HepG2 (cell line): ENCODE measurements around the gene MBD5. TPM values are rescaled to one million over a fixed set of nuclear protein-coding genes. Genes with fewer than 3 reads are reported as not detected.

ENCODE experiments used
- DMAP1 ChIP-seq: IDR thresholded peaks from 2 replicates; pipeline ENCODE4 v1.6.1; 2016
- HMG20A ChIP-seq: IDR thresholded peaks from 2 replicates; pipeline ENCODE4 v1.6.1; 2016; ENCODE audit warnings: borderline replicate concordance
- NBN ChIP-seq: fragments of 450-650 bp; conservative IDR thresholded peaks from 2 replicates; pipeline ENCODE4 v1.6.1; 2017
- TARDBP ChIP-seq: sonication (generic); formaldehyde crosslinking; IDR thresholded peaks from 2 replicates; pipeline ENCODE4 v1.8.0; 2022; ENCODE audit warnings: mild to moderate bottlenecking, missing genetic modification reagents
- U2AF1 ChIP-seq: fragments of 200-400 bp; formaldehyde crosslinking; optimal IDR thresholded peaks from 2 replicates; pipeline ENCODE3; 2017; ENCODE audit warnings: mild to moderate bottlenecking, low read depth, low read length
- ZBTB38 ChIP-seq: sonication (generic); formaldehyde crosslinking; IDR thresholded peaks from 2 replicates; pipeline ENCODE4 v1.5.1; 2020; ENCODE audit warnings: mild to moderate bottlenecking, missing genetic modification reagents
- ZIK1 ChIP-seq: sonication (generic); formaldehyde crosslinking; IDR thresholded peaks from 2 replicates; pipeline ENCODE4 v1.5.0; 2020; ENCODE audit warnings: mild to moderate bottlenecking, low read depth, missing genetic modification reagents, borderline replicate concordance
- ZNF383 ChIP-seq: sonication (generic); formaldehyde crosslinking; IDR thresholded peaks from 2 replicates; pipeline ENCODE4 v1.4.0; 2020; ENCODE audit warnings: missing genetic modification reagents, mild to moderate bottlenecking, borderline replicate concordance
- ZNF496 ChIP-seq: sonication (generic); formaldehyde crosslinking; IDR thresholded peaks from 2 replicates; pipeline ENCODE4 v1.8.1; 2023; ENCODE audit warnings: mild to moderate bottlenecking, moderate library complexity, missing genetic modification reagents; ENCODE audit not compliant: insufficient replicate concordance
- ZNF530 ChIP-seq: sonication (generic); formaldehyde crosslinking; IDR thresholded peaks from 2 replicates; pipeline ENCODE4 v1.5.0; 2020; ENCODE audit warnings: low read depth, mild to moderate bottlenecking, missing genetic modification reagents
- ZNF598 ChIP-seq: sonication (generic); formaldehyde crosslinking; IDR thresholded peaks from 2 replicates; pipeline ENCODE4 v1.5.1; 2020; ENCODE audit warnings: mild to moderate bottlenecking, missing genetic modification reagents, borderline replicate concordance
- ZNF616 ChIP-seq: sonication (generic); formaldehyde crosslinking; IDR thresholded peaks from 2 replicates; pipeline ENCODE4 v1.5.0; 2020; ENCODE audit warnings: low read depth, mild to moderate bottlenecking, missing genetic modification reagents
- ZNF775 ChIP-seq: sonication (generic); formaldehyde crosslinking; IDR thresholded peaks from 2 replicates; pipeline ENCODE4 v1.4.0; 2020; ENCODE audit warnings: missing genetic modification reagents, mild to moderate bottlenecking, moderate library complexity, borderline replicate concordance
- polyA plus RNA-seq, 8 experiments: library from polyadenylated mRNA; depleted of rRNA in 3 of 8; stranded (reverse) in 7 of 8; unstranded in 1 of 8; fragments of >200 nt; fragmentation: Illumina TruSeq in 4 of 8; extraction: Trizol in 4 of 8; gene quantifications; 2 replicates each; pipeline versions ENCODE4 v1.2.1 to v1.2.3, GENCODE V29; 2011 to 2016; ENCODE audit warnings: low read depth in 4 of 8, missing spikeins in 1 of 8, mixed read lengths in 1 of 8; ENCODE audit not compliant: insufficient read depth in 1 of 8
- total RNA-seq, 5 experiments: library from RNA; depleted of rRNA; stranded (reverse); fragments of >200 nt; fragmentation: Illumina TruSeq; extraction: Trizol; gene quantifications; 2 replicates each; pipeline ENCODE4 v1.2.3, GENCODE V29; 2016; ENCODE audit warnings: low read depth in 1 of 5
- TF ChIP-seq, protein P1 (sequence below): sonication (generic); formaldehyde crosslinking; IDR thresholded peaks from 2 replicates; pipeline ENCODE4 v1.5.0; 2020; ENCODE audit warnings: missing genetic modification reagents, mild to moderate bottlenecking, borderline replicate concordance
- TF ChIP-seq, protein P2 (sequence below): sonication (generic); formaldehyde crosslinking; IDR thresholded peaks from 2 replicates; pipeline ENCODE4 v1.4.0; 2020; ENCODE audit warnings: missing genetic modification reagents, mild to moderate bottlenecking, borderline replicate concordance
- TF ChIP-seq, protein P3 (sequence below): sonication (generic); formaldehyde crosslinking; IDR thresholded peaks from 2 replicates; pipeline ENCODE4 v1.5.0; 2020; ENCODE audit warnings: missing genetic modification reagents
- TF ChIP-seq, protein P4 (sequence below): sonication (generic); formaldehyde crosslinking; IDR thresholded peaks from 2 replicates; pipeline ENCODE4 v1.9.0; 2022; ENCODE audit warnings: low read depth, missing genetic modification reagents
- TF ChIP-seq, protein P5 (sequence below): sonication (generic); formaldehyde crosslinking; IDR thresholded peaks from 2 replicates; pipeline ENCODE4 v1.8.0; 2022; ENCODE audit warnings: mild to moderate bottlenecking, missing genetic modification reagents, borderline replicate concordance
- TF ChIP-seq, protein P6 (sequence below): sonication (generic); formaldehyde crosslinking; IDR thresholded peaks from 2 replicates; pipeline ENCODE4 v1.5.0; 2020; ENCODE audit warnings: mild to moderate bottlenecking, missing genetic modification reagents

Gene MBD5
- total and polyA plus RNA-seq, 2 of the 13 experiments (the other 11 are each of a cell fraction or from before 2014, with no cell fraction given): 13.5 to 26.4 TPM

DNA sequence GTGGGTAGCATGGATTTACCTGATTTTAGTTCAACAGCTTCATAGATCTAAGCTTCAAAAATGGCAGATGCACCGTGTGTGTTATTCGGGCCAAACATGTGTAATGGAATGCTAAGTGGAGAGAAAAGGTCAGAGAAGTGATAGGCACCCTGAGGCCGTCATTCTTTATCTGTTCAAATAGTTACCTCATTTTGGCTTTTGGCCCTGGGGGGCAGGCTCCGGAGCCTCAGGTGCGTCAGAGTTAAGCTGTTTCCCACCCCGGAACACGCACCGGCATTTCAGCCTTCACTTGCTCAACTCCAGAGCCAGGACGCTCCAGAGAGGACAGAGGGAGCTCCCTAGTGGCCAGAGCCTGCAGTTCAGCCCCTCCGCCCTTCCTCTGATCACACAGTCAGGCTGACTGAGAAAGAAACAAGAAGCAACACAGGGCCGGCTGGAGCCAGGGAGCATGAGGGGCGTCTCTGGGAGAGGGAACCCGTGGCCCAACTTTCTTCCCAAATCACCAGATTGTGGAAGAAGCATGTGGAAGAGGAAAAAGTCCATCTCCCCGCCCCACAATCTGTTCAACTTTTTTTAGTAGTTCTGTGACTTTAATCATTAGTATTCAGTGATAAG is 488.5 kb downstream of the MBD5 start (continued):
- TF ChIP-seq, protein P1, sequence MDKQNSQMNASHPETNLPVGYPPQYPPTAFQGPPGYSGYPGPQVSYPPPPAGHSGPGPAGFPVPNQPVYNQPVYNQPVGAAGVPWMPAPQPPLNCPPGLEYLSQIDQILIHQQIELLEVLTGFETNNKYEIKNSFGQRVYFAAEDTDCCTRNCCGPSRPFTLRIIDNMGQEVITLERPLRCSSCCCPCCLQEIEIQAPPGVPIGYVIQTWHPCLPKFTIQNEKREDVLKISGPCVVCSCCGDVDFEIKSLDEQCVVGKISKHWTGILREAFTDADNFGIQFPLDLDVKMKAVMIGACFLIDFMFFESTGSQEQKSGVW (CRISPR knock-in tag): no peak
- TF ChIP-seq NBN (no peak), ZIK1 (CRISPR knock-in tag) (peak; percentile 22; the same call in 1 of the 2 replicates), U2AF1 (no peak), ZNF775 (0 out of 2 replicates have a peak, but pooled peaks have one; percentile 68), ZNF496 (no peak), DMAP1 (CRISPR knock-in tag) (peak; percentile 65; the same call in 1 of the 2 replicates), ZNF530 (CRISPR knock-in tag) (no peak), HMG20A (CRISPR knock-in tag) (peak; percentile 11; the same call in 1 of the 2 replicates), ZNF598 (CRISPR knock-in tag) (no peak; the same call in none of the 2 replicates), ZNF383 (CRISPR knock-in tag) (0 out of 2 replicates have a peak, but pooled peaks have one; percentile 60), TARDBP (peak; percentile 72; the same call in 1 of the 2 replicates), ZBTB38 (no peak; the same call in 1 of the 2 replicates), ZNF616 (CRISPR knock-in tag) (no peak)
- TF ChIP-seq, protein P2, sequence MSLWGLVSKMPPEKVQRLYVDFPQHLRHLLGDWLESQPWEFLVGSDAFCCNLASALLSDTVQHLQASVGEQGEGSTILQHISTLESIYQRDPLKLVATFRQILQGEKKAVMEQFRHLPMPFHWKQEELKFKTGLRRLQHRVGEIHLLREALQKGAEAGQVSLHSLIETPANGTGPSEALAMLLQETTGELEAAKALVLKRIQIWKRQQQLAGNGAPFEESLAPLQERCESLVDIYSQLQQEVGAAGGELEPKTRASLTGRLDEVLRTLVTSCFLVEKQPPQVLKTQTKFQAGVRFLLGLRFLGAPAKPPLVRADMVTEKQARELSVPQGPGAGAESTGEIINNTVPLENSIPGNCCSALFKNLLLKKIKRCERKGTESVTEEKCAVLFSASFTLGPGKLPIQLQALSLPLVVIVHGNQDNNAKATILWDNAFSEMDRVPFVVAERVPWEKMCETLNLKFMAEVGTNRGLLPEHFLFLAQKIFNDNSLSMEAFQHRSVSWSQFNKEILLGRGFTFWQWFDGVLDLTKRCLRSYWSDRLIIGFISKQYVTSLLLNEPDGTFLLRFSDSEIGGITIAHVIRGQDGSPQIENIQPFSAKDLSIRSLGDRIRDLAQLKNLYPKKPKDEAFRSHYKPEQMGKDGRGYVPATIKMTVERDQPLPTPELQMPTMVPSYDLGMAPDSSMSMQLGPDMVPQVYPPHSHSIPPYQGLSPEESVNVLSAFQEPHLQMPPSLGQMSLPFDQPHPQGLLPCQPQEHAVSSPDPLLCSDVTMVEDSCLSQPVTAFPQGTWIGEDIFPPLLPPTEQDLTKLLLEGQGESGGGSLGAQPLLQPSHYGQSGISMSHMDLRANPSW: peak; percentile 49; the same call in 1 of the 2 replicates
- TF ChIP-seq, protein P3, sequence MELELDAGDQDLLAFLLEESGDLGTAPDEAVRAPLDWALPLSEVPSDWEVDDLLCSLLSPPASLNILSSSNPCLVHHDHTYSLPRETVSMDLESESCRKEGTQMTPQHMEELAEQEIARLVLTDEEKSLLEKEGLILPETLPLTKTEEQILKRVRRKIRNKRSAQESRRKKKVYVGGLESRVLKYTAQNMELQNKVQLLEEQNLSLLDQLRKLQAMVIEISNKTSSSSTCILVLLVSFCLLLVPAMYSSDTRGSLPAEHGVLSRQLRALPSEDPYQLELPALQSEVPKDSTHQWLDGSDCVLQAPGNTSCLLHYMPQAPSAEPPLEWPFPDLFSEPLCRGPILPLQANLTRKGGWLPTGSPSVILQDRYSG (CRISPR knock-in tag): no peak
- TF ChIP-seq, protein P4, sequence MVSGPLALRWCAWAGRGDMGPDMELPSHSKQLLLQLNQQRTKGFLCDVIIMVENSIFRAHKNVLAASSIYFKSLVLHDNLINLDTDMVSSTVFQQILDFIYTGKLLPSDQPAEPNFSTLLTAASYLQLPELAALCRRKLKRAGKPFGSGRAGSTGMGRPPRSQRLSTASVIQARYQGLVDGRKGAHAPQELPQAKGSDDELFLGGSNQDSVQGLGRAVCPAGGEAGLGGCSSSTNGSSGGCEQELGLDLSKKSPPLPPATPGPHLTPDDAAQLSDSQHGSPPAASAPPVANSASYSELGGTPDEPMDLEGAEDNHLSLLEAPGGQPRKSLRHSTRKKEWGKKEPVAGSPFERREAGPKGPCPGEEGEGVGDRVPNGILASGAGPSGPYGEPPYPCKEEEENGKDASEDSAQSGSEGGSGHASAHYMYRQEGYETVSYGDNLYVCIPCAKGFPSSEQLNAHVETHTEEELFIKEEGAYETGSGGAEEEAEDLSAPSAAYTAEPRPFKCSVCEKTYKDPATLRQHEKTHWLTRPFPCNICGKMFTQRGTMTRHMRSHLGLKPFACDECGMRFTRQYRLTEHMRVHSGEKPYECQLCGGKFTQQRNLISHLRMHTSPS: no peak
- TF ChIP-seq, protein P5, sequence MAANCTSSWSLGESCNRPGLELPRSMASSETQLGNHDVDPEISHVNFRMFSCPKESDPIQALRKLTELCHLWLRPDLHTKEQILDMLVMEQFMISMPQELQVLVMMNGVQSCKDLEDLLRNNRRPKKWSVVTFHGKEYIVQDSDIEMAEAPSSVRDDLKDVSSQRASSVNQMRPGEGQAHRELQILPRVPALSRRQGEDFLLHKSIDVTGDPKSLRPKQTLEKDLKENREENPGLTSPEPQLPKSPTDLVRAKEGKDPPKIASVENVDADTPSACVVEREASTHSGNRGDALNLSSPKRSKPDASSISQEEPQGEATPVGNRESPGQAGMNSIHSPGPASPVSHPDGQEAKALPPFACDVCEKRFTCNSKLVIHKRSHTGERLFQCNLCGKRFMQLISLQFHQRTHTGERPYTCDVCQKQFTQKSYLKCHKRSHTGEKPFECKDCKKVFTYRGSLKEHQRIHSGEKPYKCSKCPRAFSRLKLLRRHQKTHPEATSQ (CRISPR knock-in tag): no peak
- TF ChIP-seq, protein P6, sequence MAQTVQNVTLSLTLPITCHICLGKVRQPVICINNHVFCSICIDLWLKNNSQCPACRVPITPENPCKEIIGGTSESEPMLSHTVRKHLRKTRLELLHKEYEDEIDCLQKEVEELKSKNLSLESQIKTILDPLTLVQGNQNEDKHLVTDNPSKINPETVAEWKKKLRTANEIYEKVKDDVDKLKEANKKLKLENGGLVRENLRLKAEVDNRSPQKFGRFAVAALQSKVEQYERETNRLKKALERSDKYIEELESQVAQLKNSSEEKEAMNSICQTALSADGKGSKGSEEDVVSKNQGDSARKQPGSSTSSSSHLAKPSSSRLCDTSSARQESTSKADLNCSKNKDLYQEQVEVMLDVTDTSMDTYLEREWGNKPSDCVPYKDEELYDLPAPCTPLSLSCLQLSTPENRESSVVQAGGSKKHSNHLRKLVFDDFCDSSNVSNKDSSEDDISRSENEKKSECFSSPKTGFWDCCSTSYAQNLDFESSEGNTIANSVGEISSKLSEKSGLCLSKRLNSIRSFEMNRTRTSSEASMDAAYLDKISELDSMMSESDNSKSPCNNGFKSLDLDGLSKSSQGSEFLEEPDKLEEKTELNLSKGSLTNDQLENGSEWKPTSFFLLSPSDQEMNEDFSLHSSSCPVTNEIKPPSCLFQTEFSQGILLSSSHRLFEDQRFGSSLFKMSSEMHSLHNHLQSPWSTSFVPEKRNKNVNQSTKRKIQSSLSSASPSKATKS (CRISPR knock-in tag): no peak
